HG02642 (cell line): ENCODE measurements around the gene NFASC.

Experiments
- ATAC-seq: cut with Tn5 transposase; IDR thresholded peaks from one replicate; pipeline ENCODE4 v1.9.1; 2021; ENCODE audit warnings: mild to moderate bottlenecking; ENCODE audit not compliant: unreplicated experiment, poor library complexity

The NFASC gene

DNA sequence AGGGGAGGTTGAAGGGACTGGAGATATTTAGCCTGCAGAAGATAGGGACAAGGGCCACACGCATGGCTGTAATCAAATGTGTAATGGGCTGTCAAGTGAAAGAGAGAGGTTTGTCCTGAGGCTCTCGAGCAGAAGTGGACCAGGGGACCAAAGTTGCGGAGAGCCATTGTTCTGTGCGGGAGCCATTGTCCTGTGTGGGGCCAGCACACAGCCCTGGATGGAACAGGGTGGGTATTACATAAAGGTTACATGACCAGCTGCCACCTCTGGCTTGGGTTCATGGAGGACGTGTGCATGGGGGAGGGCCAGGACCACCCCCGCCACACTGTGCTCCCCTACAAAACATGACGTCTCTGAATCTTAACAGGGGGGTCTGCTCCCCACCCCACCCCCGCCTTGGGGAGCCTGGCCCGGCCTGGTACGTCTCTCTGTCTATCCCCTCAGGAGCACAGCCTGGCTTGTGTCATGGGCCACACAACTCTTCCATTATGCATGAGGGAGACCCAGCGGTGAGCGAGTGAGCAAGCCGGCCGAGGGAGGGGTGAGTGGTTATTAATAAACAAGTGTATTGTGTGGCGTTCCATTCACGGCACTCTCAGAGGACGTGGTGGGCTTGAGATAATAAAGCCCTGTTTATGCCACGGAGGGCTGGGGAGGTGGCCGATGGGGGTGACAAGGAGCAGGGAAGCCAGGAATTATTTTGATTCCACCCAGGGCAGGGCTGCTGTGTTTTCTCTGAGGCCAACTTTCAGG, at the start of gene NFASC:
Gene NFASC, plus strand, starts transcription at position 703 of the 753 bp plus-strand sequence. CDS start 73,454 bp downstream, outside the sequence.
- no peak for ATAC-seq

GRCh38 chr1:204821476-204821875, 49.2 kb upstream of the NFASC start:
- no peak for ATAC-seq

DNA sequence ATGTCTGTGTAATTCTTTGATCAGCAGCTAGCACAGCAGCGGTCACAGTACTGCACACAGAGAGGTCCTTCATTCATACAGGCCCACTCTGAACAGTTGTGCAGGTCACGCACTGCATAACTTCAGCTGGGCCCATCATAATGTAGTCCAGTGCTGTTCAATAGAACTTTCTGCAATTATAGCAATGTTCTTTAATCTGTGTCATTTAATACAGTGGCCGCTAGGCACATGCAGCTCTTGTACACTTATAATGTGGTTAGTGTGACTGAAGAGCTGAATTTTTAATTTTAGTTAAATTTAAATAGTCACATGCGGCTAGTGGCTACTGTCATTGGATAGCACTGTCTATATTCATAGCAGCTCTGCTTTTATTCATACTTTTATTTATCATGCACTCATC, 48.7 kb upstream of the NFASC start:
- no peak for ATAC-seq

GRCh38 chr1:204826970-204827369, 43.7 kb upstream of the NFASC start:
- no peak for ATAC-seq

- no peak for ATAC-seq
These were observed 42.3 kb upstream of the NFASC start for GRCh38 chr1:204828352-204828850.

DNA sequence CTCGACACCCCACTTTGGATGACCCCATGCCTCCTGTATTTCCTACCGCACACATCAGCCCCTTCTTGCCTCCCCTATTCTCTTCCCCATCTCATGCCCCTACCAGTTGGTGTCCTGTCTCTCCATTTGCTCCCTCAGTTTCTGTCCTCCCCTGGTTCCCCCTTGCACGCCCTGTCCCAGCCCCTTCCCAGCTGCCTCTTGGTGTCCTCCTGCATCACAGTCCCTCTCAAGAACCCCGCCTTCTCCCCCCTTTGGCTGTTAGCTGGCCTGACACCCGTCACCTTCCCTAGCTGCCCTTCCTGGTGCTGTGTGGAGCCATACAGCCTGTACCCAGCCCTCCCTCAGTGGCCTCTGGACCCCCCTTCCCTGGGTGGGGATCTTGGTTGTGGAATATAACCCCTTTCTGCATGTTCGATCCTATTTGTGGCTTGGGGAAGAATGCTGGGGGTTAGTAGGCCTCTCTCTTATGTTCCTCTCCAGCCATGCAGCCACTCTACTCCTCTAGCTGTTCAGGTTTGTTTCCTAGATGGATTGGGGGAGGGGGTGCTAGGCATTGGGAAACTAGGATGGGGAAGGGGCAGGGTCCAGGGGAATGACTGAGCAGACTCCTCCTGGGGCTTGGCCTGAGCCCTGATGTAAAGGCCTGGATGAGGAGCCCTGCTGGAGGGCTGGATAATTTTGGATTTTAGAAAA, 41.4 kb upstream of the NFASC start:
- ATAC-seq = no peak

- no peak for ATAC-seq
These were observed 39.9 kb upstream of the NFASC start for GRCh38 chr1:204830747-204831146.

DNA sequence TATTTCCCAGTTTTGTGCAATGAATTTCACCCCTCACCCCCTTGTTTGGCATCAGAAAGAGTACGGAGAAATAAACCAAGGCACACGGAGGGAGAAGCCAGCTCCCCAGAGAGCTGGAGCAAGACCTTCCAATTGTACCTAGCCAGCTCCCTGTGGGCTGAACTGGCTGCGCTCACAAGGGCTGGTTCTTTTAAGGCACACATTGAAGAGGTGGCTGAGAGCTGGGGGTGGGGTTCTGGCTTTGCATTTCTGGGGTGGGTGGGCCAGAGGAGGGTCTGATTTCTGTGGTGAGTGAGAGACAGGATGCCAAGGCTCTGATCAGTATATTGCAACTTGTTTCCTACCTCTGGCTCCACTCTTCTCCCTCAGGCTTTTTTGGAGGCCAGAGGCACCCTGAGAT, 39.5 kb upstream of the NFASC start:
- ATAC-seq = no peak

DNA sequence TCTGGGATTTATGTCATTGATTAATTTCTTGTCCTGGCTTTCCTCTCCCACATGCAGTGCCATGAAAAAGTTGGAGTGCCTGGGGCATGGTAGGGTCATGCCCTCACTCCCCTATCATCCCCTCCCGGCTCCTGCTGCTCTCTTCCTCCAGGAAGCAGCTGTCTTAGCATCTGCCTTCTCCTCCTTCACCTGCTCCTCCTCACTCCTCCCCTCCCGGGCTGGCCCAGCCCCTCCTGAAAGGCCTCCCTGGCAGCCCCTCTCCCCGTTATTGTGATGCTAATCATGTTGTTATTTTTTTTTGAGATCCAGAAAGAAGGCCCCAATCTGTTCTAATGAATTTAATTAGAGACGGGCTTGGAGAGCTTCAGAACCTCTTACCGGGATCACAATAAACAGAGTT, 36.3 kb upstream of the NFASC start:
- no peak for ATAC-seq

GRCh38 chr1:204834752-204835151, 35.9 kb upstream of the NFASC start:
- ATAC-seq = no peak

- no peak for ATAC-seq
These were observed 34.9 kb upstream of the NFASC start for GRCh38 chr1:204835737-204836136.

DNA sequence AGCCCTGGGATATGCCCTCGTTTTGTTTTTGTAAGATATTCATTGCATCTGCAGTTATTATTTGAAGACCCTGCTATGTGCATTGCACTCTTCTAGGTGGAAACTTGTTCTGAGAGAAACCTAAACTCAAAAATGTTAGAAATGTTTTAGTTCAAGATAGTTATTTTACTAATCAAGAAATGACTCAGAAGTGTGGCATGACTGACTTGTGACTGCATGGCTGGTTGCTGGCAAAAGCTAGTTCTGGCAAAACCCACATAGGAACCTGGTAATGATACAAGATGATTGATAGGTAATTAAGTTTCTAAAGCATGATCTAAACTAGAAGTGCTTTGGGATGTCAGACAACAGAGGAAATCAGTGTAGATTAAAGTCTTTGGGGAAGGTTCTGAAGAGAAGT, 33.8 kb upstream of the NFASC start:
- no peak for ATAC-seq

- no peak for ATAC-seq
These were observed 33.1 kb upstream of the NFASC start for GRCh38 chr1:204837440-204838084.

- ATAC-seq = no peak
These were observed 29.3 kb upstream of the NFASC start for GRCh38 chr1:204841316-204841715.

DNA sequence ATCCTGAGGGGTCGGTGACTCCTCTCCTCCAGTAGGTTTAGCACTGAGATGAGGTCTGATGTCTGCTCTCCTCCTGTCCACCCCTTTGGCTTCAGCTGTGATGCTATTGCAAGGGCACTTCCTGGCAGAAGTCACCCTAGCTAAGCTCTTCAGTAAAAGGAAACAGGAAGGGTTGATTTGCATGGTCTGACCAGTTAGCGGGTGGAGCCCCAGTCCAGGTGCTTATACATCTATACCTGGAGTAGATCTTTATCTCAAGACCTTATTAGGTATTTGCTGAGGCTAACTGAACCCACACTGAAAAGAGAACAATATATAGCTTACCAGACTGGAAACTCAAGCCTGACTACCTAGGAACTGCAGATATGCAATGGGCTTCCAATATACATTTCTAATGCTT, 28.9 kb upstream of the NFASC start:
- ATAC-seq = no peak

DNA sequence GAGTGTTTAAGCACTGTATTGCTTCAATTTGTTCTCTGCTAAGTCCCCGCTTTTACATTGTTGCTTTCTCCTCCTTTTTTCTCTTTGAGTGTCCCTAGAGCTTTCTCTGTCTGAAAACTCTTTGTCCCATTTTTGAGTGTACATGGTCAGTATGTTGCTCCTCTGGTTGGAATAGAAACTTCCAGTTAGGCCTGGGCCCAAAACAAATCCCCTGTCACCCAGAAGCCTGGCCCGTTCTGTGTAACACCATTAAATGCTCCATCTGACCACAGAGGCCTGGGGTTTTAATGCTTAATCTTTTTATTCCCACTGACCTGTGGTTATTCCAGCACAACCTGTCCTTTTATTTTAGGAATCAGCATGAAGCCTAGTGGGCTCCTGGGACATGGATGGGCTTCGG, 28.3 kb upstream of the NFASC start:
- no peak for ATAC-seq

- ATAC-seq = no peak
These were observed 27.8 kb upstream of the NFASC start for GRCh38 chr1:204842892-204843291.

- no peak for ATAC-seq
These were observed 24.1 kb upstream of the NFASC start for GRCh38 chr1:204846546-204846945.

DNA sequence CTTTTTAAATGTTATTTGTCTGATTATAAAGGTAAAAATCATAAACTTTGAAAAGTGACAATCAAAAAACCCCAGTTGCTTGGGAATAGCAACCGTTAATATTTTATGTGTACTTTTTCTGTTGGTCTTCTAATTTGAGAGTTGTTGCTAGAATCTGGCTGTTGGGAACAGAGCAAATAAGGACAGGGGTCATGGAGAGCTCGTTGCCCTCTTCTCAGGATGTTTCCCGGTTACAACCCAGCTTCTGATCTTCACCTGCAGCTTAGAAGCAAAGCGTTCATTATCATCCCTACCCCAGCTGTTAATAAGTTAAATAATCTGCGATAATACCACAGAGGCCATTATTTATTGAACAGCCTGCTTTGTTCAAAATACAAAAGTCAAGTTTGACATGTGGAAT, 22.1 kb upstream of the NFASC start:
- no peak for ATAC-seq

DNA sequence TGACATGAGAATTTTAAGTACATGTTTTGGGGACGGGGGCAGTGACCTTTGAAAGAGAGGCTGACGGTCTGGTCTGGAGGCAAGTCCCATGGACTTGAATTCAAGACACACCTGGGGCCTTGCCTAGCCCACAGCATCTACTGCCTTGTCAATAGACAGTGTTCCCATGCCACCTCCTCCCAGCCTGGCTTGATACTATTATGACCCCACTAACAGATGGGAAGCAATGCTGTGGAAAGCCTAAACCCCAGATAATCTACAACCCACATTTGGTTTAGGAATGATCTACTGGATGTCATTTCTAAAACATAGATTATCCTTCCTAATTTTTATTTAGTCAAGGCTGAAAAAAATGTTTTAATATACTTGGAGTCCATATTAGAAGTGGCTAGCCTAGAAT, 17.8 kb upstream of the NFASC start:
- no peak for ATAC-seq

GRCh38 chr1:204853436-204853835, 17.2 kb upstream of the NFASC start:
- ATAC-seq = no peak
